COR-L47 (cell line): ENCODE measurements around the gene MAVS.

ENCODE experiments used
- DNase-seq: peaks from one replicate; lab custom pipeline; 2025; lab: John Stamatoyannopoulos, UW

MAVS gene

GRCh38 chr20:3846740-3847428, at the start of gene MAVS:
TSS of gene MAVS (plus strand) at chr20:3846834. CDS start at chr20:3854625, 7,791 bp downstream.
- DNase-seq = peak; percentile 79

DNA sequence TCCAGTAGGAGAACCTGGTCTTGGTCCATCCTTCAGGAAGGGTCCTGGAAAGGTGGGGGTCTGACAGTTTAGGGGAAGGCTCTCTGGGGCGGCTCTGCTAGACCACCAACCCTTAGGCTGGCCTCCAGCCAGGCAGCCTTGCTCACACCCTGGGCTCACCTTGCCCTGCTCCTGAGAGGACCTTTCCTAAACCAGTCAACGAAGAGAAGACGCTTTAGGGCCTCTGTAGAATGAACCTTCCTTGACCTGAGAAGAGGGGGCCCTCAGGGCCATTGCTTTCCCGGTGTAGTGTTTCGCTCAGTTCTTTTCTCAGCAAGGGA, 49.4 kb upstream of the MAVS start:
- DNase-seq = no peak

DNA sequence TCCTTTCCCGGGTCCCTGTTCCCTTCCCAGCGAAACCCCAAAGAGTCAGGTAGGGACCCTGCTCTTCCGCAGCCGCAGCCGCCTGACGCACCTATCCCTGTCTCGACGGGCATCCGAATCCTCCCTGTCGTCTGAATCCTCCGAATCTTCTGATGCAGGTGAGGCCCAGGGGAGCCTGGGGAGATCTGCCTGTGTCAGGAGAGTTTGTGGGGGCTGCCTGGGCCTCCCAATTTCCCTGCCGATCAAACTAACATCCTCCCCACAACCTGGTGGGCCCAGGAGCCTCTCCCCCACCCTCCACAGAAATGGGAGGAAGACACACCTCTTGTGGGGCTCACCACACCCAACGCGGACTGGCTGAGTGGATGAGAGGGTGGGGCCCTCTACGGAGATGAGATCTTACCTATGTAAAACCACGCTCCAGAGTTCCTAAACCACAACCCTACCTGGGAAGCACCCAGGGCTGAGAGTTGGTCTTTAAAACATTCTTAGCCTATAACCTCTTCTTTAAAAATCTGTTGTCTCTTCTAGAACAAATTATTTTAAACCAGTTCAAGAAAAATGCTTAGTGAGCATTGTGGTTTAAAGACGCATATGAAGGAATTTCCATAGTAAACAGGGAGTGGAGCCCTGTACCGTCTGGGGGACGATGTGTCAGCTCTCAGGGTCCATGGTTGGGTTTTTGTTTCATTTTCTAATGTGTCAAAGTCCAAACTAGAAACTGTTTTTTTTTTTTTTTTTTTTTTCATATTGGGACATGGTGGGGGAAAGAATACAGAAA, 48.9 kb upstream of the MAVS start:
- no peak for DNase-seq

DNA sequence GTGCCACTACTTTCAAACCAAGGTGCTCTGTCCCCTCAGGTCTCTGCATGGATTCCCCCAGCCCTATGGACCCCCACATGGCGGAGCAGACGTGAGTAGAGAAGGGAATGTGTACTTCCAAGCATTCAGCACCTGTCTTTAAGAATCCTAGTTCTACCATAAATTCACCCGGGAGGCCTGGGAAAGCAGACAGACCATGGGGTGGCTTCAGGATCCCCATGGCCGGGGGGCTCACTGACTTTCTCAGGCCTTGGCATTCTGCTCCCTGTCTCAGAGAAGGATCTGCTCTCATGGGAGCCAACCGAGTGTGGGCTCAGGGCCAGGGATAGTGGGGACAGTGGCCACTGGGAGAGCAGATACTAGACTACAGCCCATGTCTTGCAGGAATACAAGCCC, 48.3 kb upstream of the MAVS start:
- DNase-seq = no peak

DNA sequence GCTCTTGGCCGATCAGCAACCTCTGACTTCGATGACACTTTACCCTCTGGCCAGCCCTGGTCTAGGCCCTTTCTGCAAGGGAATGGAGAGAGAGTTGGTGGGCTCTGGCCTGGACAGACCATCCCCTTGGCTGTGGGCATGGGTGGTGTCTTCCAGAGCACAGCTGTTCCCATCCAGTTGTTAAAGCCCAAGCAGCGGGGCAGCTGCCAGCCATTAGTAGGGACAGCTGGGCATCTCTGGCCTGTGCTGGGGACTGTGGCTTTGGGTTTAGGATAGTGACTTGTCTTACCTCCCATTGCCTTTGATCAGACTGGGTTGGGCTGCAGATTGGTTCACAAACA, 47.8 kb upstream of the MAVS start:
- DNase-seq = no peak

GRCh38 chr20:3800256-3800877, 46.3 kb upstream of the MAVS start:
- no peak for DNase-seq

DNA sequence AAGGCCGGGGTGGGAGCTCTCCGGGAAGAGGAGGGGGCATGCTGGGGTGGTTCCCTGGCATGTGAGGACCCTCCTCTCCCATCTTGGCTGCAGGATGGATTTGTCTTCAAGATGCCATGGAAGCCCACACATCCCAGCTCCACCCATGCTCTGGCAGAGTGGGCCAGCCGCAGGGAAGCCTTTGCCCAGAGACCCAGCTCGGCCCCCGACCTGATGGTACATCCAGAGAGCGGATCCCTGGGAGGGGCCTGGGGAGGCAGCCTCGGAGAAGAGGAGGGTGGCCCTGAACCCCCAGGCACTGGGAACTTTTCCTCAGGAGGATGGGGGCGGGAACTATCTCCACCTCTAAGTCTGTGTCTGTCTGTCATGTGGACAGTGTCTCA, 45.8 kb upstream of the MAVS start:
- no peak for DNase-seq

- no peak for DNase-seq
These were observed 45.3 kb upstream of the MAVS start for GRCh38 chr20:3801299-3801698.

DNA sequence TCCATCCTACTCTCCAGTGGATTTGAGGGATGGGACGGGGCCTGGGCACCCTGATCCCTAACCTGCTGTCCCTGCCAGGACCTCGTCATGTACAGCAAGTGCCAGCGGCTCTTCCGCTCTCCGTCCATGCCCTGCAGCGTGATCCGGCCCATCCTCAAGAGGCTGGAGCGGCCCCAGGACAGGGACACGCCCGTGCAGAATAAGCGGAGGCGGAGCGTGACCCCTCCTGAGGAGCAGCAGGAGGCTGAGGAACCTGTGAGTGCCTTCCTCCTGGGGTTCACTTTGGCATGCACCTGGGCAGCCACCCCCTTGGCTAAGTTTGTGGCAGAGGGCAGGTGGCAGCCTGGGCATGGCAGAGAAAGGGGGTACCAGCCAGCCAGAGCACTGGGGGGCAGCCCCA, 44.8 kb upstream of the MAVS start:
- no peak for DNase-seq

DNA sequence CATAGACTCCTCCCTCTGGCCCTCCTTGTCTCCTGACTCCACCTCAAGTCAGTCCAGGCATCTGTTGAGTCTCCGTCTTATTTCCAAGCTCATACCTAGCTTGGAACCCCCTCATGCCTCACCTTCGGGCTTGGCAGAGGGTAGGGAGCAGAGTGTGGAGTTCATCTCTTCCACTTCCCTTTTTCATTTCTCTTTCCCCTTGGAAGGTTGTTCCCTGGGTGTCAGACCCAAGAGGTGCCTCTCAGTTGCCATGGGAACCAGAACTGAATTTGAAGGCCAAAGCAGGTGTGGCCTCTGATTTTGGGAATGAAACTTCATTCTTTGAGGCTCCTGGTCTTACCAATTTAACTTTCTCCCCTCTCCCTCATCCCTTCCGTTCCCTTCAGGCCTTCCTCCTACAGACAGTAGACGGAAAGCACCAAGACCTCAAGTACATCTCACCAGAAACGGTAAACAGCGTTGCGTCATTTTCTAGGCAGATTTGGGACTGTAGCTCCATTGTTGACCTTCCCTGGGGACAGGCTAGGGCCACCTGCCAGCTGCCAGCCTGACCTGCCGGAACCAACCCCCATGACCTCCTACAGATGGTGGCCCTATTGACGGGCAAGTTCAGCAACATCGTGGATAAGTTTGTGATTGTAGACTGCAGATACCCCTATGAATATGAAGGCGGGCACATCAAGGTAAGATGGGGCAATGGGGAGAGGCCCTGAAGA, 44.0 kb upstream of the MAVS start:
- no peak for DNase-seq

GRCh38 chr20:3803289-3803688, 43.3 kb upstream of the MAVS start:
- no peak for DNase-seq

DNA sequence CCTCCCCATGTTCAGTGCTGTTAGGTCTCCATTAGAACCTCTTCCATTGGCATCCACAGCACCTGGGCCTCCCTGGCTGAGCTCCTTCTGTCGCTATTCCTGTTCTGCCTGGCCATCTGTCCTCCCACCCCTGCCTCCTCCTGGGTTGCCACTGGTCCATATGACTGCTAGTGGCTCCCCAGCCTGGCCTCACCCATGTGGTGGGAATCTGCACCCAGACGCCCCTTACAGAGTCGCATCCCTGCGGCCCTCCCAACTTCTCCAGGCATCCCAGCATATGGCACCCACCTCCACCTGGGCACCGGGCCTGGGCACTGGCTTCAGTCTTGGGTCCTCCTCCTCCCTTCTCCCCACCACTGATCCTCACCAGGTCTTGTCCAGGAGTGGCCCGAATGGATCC, 42.8 kb upstream of the MAVS start:
- no peak for DNase-seq

DNA sequence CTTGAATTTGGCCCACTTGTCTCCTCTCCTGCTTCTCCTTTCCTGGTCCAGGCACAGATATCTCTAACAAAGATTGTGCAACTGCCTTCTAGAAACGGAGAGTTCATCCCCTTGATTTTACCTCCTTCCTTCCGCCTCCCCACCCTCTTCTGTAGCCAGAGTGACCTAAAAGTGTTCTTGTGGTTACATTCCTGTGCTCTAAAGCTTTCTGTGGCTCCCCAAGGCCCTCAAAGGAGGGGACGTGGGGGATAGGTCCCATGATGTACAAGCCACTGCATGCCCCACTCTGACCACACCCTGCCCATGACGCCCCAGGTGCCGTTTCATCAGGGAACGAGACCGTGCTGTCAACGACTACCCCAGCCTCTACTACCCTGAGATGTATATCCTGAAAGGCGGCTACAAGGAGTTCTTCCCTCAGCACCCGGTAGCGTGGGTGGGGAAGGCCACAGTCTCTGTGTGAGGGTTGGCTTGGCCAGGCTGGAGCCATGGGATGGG, 42.3 kb upstream of the MAVS start:
- no peak for DNase-seq

- no peak for DNase-seq
These were observed 41.9 kb upstream of the MAVS start for GRCh38 chr20:3804781-3805180.

- DNase-seq = no peak
These were observed 38.1 kb upstream of the MAVS start for GRCh38 chr20:3808544-3808943.

DNA sequence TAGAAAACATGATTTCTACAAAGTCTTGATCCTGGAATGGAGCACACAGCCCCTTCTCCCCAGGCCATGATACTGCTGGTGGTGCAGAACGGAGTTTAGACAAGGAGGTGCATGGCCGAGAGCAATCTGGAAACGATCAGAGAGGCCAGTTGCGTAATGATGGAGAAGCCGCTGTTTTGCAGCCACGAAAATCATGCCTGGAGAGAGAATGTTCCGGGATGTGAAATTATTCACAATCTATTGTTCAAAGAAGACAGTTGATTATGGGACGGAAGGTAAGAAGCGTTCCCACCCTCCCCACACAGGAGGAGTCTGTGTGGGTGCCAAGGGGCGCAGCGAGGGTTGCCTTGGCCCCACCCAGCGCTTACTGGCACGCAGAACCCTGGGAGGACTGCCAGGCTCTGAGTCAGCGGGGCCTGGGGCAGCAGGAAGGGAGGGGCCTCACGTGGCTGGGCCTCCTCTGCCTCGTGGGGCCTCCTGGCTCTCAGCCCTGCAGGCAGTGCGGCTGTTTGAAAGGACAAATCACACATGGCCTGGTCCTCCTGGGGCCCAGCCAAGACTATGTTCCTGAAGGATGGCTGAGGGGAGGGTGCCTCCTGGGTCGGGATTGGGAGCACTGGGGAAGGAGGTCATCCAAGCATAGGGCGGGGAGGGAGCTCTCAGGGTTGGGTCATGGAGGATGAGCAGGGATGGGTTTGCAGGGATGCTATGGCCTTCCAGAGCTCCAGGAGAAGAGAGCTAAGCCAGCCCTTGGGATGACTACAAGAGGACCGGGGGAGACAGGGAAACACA, 35.0 kb upstream of the MAVS start:
- peak; percentile 99 for DNase-seq

- DNase-seq = no peak
These were observed 34.4 kb upstream of the MAVS start for GRCh38 chr20:3812259-3812681.

GRCh38 chr20:3812975-3813847, 33.4 kb upstream of the MAVS start:
- no peak for DNase-seq

DNA sequence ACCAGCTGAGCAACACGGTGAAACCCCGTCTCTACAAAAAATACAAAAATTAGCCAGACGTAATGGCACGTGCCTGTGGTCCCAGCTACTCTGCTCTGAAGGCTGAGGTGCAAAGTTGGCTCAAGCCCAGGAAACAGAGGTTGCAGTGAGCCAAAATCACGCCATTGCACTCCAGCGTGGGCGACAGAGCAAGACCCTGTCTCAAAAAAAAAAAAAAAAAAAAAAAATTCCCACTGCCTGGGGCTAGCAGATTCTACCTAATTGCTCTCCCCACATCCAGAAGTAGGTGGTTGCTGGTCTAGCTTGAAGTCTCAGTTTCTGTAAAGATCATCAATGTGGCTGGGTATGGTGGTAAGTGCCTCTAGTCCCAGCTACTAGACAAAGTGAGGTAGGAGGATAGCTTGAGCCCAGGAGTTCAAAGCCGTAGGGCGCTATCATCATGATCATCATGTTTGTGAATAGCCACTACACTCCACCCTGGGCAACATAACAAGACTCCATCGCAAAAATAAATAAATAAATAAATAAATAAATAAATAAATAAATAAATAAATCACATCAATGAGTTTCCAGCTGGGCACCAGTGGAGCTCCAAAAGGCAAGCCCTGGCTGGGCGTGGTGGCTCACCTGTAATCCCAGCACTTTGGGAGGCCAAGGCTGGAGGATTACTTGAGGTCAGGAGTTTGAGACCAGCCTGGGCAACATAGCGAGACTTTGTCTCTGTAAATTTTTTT, 32.6 kb upstream of the MAVS start:
- no peak for DNase-seq

DNA sequence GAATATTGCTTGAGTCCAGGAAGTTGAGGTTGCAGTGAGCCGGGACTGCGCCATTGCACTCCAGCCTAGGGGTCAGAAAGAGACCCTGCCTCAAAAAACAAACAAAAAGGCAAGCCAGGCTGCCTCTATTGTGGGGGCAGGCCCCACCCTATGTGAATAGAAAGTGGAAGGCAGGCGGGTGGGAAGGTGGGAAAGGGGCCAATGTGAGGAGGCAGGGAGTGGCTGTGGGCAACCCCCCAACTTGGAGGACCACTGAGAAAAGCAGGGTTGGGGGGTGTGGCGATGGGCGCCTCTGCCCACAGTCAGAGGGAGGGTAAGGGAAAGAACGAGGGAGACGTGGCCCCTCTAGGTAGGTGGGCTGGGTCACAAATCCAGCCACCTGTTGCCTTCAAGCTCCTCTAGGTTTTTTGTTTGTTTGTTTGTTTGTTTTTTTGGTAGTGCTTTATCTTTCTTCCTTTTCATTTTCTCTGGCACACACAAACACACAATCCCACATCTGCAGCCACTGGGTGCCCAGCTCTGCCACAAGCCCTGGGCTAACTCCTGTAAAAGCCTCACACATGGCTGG, 31.6 kb upstream of the MAVS start:
- DNase-seq = no peak
